ENCODE measurements around the gene FAM180B.
"Not testable (repeated sequence)": the region's sequence is repeated elsewhere in the genome, so short reads cannot be mapped to it uniquely, and the experiment has no call there.

FAM180B gene

GRCh38 chr11:47599902-47600301, 13.4 kb downstream of the FAM180B start:
- DNase-seq = no peak

- no peak for DNase-seq
These were observed 16.8 kb downstream of the FAM180B start for GRCh38 chr11:47603295-47603694.

GRCh38 chr11:47605921-47606320, 19.4 kb downstream of the FAM180B start:
- no peak for DNase-seq

- DNase-seq = no peak
These were observed 20.3 kb downstream of the FAM180B start for GRCh38 chr11:47606731-47607130.

GRCh38 chr11:47607380-47607779, 20.9 kb downstream of the FAM180B start:
- DNase-seq = no peak

GRCh38 chr11:47609675-47610074, 23.2 kb downstream of the FAM180B start:
- DNase-seq = no peak

GRCh38 chr11:47611348-47611794, 24.9 kb downstream of the FAM180B start:
- no peak for DNase-seq

- no peak for DNase-seq
These were observed 28.8 kb downstream of the FAM180B start for GRCh38 chr11:47615249-47615648.

- DNase-seq = no peak
These were observed 30.4 kb downstream of the FAM180B start for GRCh38 chr11:47616726-47617416.

GRCh38 chr11:47617417-47617809, 30.9 kb downstream of the FAM180B start:
- no peak for DNase-seq

- no peak for DNase-seq
These were observed 34.4 kb downstream of the FAM180B start for GRCh38 chr11:47620836-47621378.

GRCh38 chr11:47626234-47626633, 39.8 kb downstream of the FAM180B start:
- no peak for DNase-seq

GRCh38 chr11:47628026-47628425, 41.5 kb downstream of the FAM180B start:
- DNase-seq = no peak

- no peak for DNase-seq
These were observed 45.0 kb downstream of the FAM180B start for GRCh38 chr11:47631473-47631872.

GRCh38 chr11:47636331-47636730, 49.9 kb downstream of the FAM180B start:
- DNase-seq = not testable (repeated sequence)

Data from NCI-H1417 treated with DMSO at 0.1 percent for 48 hours (cell line).